OCI-LY1 (cell line): ENCODE measurements around the gene S100A16.

Experiments
- EZH2 ChIP-seq: fragments of 200-600 bp; sonication (generic), shearing (Covaris generic); IDR thresholded peaks from 2 replicates; pipeline ENCODE4 v1.8.0; 2017; ENCODE audit warnings: borderline replicate concordance, mixed run types, mild to moderate bottlenecking, antibody characterized with exemption, low read length, moderate library complexity, mixed read lengths
- TF ChIP-seq, protein P1 (sequence below): fragments of 200-600 bp; sonication (generic), shearing (Covaris generic); IDR thresholded peaks from 2 replicates; pipeline ENCODE4 v1.5.1; 2017; ENCODE audit warnings: mild to moderate bottlenecking, antibody characterized with exemption, low read length, moderate library complexity, mixed read lengths

- no peak for TF ChIP-seq EZH2
- TF ChIP-seq, protein P1, sequence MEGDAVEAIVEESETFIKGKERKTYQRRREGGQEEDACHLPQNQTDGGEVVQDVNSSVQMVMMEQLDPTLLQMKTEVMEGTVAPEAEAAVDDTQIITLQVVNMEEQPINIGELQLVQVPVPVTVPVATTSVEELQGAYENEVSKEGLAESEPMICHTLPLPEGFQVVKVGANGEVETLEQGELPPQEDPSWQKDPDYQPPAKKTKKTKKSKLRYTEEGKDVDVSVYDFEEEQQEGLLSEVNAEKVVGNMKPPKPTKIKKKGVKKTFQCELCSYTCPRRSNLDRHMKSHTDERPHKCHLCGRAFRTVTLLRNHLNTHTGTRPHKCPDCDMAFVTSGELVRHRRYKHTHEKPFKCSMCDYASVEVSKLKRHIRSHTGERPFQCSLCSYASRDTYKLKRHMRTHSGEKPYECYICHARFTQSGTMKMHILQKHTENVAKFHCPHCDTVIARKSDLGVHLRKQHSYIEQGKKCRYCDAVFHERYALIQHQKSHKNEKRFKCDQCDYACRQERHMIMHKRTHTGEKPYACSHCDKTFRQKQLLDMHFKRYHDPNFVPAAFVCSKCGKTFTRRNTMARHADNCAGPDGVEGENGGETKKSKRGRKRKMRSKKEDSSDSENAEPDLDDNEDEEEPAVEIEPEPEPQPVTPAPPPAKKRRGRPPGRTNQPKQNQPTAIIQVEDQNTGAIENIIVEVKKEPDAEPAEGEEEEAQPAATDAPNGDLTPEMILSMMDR: no peak
Measured at GRCh38 chr1:153636312-153636711, 23.4 kb upstream of the S100A16 start.
